GM23338 (cell line): ENCODE results near the gene EPRS1.

Experiments used
- CREB1 ChIP-seq: fragments of 250-450 bp; sonication (Bioruptor Pico); IDR thresholded peaks from 2 replicates; pipeline ENCODE4 v1.5.0; 2020; ENCODE audit warnings: low read depth, mild to moderate bottlenecking, moderate library complexity
- CTCF ChIP-seq, 2 experiments: fragments of 200-600 bp in 1 of 2; sonication (generic) in 1 of 2; conservative IDR thresholded peaks; 2 replicates each; pipeline versions ENCODE4 v1.5.1 to v1.6.1; 2016 to 2017; ENCODE audit warnings: antibody characterized with exemption in 2 of 2, low read depth in 2 of 2, mild to moderate bottlenecking in 2 of 2, moderate library complexity in 1 of 2
- ETS1 ChIP-seq: IDR thresholded peaks from 2 replicates; pipeline ENCODE4 v1.6.1; 2016; ENCODE audit warnings: antibody characterized with exemption
- EZH2 ChIP-seq: fragments of 200-600 bp; sonication (generic); IDR thresholded peaks from one replicate; pipeline ENCODE4 v1.8.0; 2017; ENCODE audit warnings: antibody characterized with exemption, mild to moderate bottlenecking, low read depth; ENCODE audit not compliant: unreplicated experiment
- EZH2phosphoT487 ChIP-seq: fragments of 200-600 bp; sonication (generic); IDR thresholded peaks from one replicate; pipeline ENCODE4 v1.8.1; 2018; ENCODE audit warnings: antibody characterized with exemption; ENCODE audit not compliant: unreplicated experiment
- JUNB ChIP-seq: IDR thresholded peaks from one replicate; pipeline ENCODE4 v1.6.1; 2016; ENCODE audit warnings: antibody characterized with exemption; ENCODE audit not compliant: unreplicated experiment
- NANOG ChIP-seq: IDR thresholded peaks from 2 replicates; pipeline ENCODE4 v1.6.1; 2016; ENCODE audit warnings: antibody characterized with exemption, borderline replicate concordance
- POLR2AphosphoS5 ChIP-seq: IDR thresholded peaks from 2 replicates; pipeline ENCODE4 v1.6.1; 2016; ENCODE audit warnings: antibody characterized with exemption, low read depth
- STAT1 ChIP-seq: IDR thresholded peaks from one replicate; pipeline ENCODE4 v1.6.1; 2016; ENCODE audit warnings: antibody characterized with exemption; ENCODE audit not compliant: unreplicated experiment
- TF ChIP-seq, protein P1 (sequence below): IDR thresholded peaks from one replicate; pipeline ENCODE4 v1.6.1; 2018; ENCODE audit warnings: antibody characterized with exemption; ENCODE audit not compliant: unreplicated experiment

- TF ChIP-seq EZH2 = no peak
- no peak for TF ChIP-seq CTCF (conservative IDR thresholded peaks at IDR 0.05; ENCODE audit: low read depth in 2 of 2)
- TF ChIP-seq CREB1 (CRISPR knock-in tag) = no peak
- no peak for TF ChIP-seq POLR2AphosphoS5
- TF ChIP-seq, protein P1, sequence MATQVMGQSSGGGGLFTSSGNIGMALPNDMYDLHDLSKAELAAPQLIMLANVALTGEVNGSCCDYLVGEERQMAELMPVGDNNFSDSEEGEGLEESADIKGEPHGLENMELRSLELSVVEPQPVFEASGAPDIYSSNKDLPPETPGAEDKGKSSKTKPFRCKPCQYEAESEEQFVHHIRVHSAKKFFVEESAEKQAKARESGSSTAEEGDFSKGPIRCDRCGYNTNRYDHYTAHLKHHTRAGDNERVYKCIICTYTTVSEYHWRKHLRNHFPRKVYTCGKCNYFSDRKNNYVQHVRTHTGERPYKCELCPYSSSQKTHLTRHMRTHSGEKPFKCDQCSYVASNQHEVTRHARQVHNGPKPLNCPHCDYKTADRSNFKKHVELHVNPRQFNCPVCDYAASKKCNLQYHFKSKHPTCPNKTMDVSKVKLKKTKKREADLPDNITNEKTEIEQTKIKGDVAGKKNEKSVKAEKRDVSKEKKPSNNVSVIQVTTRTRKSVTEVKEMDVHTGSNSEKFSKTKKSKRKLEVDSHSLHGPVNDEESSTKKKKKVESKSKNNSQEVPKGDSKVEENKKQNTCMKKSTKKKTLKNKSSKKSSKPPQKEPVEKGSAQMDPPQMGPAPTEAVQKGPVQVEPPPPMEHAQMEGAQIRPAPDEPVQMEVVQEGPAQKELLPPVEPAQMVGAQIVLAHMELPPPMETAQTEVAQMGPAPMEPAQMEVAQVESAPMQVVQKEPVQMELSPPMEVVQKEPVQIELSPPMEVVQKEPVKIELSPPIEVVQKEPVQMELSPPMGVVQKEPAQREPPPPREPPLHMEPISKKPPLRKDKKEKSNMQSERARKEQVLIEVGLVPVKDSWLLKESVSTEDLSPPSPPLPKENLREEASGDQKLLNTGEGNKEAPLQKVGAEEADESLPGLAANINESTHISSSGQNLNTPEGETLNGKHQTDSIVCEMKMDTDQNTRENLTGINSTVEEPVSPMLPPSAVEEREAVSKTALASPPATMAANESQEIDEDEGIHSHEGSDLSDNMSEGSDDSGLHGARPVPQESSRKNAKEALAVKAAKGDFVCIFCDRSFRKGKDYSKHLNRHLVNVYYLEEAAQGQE = no peak
- TF ChIP-seq JUNB = no peak
- no peak for TF ChIP-seq EZH2phosphoT487
- TF ChIP-seq NANOG = no peak
- no peak for TF ChIP-seq STAT1
- no peak for TF ChIP-seq ETS1
Observed at GRCh38 chr1:220019071-220019470, 27.2 kb downstream of the EPRS1 start.
